HepG2 (cell line): ENCODE measurements around the gene IKZF4.

Experiments
- PHF20 ChIP-seq: sonication (generic); formaldehyde crosslinking; IDR thresholded peaks from 2 replicates; pipeline ENCODE4 v1.5.0; 2020; ENCODE audit warnings: mild to moderate bottlenecking, missing genetic modification reagents
- RAD21 ChIP-seq: fragments of 450-650 bp; formaldehyde crosslinking; IDR thresholded peaks from 2 replicates; pipeline ENCODE4 v1.5.0; 2020; ENCODE audit warnings: mild to moderate bottlenecking
- TF ChIP-seq, protein P1 (sequence below): sonication (generic); formaldehyde crosslinking; IDR thresholded peaks from 2 replicates; pipeline ENCODE4 v1.4.0; 2020; ENCODE audit warnings: missing genetic modification reagents
- TF ChIP-seq, protein P2 (sequence below): sonication (generic); formaldehyde crosslinking; IDR thresholded peaks from 2 replicates; pipeline ENCODE4 v1.9.0; 2021; ENCODE audit warnings: missing genetic modification reagents, borderline replicate concordance
- TF ChIP-seq, protein P3 (sequence below), 2 experiments: sonication (generic) in 1 of 2; formaldehyde crosslinking in 1 of 2; IDR thresholded peaks; 2 replicates each; pipeline versions ENCODE4 v1.4.0 to v1.6.1; 2018 to 2020; ENCODE audit warnings: missing genetic modification reagents in 2 of 2, borderline replicate concordance in 1 of 2, low read depth in 1 of 2, mild to moderate bottlenecking in 1 of 2, missing biosample characterization in 1 of 2
- TF ChIP-seq, protein P4 (sequence below): sonication (generic); formaldehyde crosslinking; IDR thresholded peaks from 2 replicates; pipeline ENCODE4 v1.5.0; 2020; ENCODE audit warnings: missing genetic modification reagents, mild to moderate bottlenecking, borderline replicate concordance

DNA sequence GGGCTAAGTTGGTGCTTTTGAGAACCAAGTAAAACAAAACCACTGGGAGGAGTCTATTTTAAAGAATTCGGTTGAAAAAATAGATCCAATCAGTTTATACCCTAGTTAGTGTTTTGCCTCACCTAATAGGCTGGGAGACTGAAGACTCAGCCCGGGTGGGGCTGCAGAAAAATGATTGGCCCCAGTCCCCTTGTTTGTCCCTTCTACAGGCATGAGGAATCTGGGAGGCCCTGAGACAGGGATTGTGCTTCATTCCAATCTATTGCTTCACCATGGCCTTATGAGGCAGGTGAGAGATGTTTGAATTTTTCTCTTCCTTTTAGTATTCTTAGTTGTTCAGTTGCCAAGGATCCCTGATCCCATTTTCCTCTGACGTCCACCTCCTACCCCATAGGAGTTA, 48.8 kb upstream of the IKZF4 start:
- TF ChIP-seq RAD21 (CRISPR knock-in tag): no peak
- TF ChIP-seq, protein P1, sequence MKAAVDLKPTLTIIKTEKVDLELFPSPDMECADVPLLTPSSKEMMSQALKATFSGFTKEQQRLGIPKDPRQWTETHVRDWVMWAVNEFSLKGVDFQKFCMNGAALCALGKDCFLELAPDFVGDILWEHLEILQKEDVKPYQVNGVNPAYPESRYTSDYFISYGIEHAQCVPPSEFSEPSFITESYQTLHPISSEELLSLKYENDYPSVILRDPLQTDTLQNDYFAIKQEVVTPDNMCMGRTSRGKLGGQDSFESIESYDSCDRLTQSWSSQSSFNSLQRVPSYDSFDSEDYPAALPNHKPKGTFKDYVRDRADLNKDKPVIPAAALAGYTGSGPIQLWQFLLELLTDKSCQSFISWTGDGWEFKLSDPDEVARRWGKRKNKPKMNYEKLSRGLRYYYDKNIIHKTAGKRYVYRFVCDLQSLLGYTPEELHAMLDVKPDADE (CRISPR knock-in tag): no peak
- TF ChIP-seq, protein P2, sequence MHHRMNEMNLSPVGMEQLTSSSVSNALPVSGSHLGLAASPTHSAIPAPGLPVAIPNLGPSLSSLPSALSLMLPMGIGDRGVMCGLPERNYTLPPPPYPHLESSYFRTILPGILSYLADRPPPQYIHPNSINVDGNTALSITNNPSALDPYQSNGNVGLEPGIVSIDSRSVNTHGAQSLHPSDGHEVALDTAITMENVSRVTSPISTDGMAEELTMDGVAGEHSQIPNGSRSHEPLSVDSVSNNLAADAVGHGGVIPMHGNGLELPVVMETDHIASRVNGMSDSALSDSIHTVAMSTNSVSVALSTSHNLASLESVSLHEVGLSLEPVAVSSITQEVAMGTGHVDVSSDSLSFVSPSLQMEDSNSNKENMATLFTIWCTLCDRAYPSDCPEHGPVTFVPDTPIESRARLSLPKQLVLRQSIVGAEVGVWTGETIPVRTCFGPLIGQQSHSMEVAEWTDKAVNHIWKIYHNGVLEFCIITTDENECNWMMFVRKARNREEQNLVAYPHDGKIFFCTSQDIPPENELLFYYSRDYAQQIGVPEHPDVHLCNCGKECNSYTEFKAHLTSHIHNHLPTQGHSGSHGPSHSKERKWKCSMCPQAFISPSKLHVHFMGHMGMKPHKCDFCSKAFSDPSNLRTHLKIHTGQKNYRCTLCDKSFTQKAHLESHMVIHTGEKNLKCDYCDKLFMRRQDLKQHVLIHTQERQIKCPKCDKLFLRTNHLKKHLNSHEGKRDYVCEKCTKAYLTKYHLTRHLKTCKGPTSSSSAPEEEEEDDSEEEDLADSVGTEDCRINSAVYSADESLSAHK (CRISPR knock-in tag): no peak
- TF ChIP-seq, protein P3, sequence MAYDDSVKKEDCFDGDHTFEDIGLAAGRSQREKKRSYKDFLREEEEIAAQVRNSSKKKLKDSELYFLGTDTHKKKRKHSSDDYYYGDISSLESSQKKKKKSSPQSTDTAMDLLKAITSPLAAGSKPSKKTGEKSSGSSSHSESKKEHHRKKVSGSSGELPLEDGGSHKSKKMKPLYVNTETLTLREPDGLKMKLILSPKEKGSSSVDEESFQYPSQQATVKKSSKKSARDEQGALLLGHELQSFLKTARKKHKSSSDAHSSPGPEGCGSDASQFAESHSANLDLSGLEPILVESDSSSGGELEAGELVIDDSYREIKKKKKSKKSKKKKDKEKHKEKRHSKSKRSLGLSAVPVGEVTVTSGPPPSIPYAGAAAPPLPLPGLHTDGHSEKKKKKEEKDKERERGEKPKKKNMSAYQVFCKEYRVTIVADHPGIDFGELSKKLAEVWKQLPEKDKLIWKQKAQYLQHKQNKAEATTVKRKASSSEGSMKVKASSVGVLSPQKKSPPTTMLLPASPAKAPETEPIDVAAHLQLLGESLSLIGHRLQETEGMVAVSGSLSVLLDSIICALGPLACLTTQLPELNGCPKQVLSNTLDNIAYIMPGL (CRISPR knock-in tag; IDR thresholded peaks at IDR 0.05; ENCODE audit: borderline replicate concordance in 1 of 2, low read depth in 1 of 2): no peak
- TF ChIP-seq, protein P4, sequence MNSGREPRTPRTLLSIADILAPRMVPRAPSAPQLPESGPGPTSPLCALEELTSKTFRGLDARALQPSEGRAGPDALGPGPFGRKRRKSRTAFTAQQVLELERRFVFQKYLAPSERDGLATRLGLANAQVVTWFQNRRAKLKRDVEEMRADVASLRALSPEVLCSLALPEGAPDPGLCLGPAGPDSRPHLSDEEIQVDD (CRISPR knock-in tag): no peak
- no peak for TF ChIP-seq PHF20 (CRISPR knock-in tag)
